KMS-11 (cell line): ENCODE data around the gene SETSIP.

Experiments
- H2AFZ ChIP-seq: fragments of 200-600 bp; sonication (generic); 2 replicates; pipeline ENCODE4 v1.6.1; 2016; ENCODE audit warnings: antibody characterized with exemption, mixed run types, low read depth
- H3K27ac ChIP-seq: fragments of 200-600 bp; sonication (generic); 2 replicates; pipeline ENCODE4 v1.6.1; 2016; ENCODE audit warnings: mild to moderate bottlenecking, mixed run types
- H3K27me3 ChIP-seq: fragments of 200-600 bp; sonication (generic); 2 replicates; pipeline ENCODE4 v1.6.1; 2017; ENCODE audit warnings: mild to moderate bottlenecking, low read depth, mixed run types, moderate library complexity; ENCODE audit not compliant: insufficient read depth
- H3K36me3 ChIP-seq: fragments of 200-600 bp; sonication (generic); 2 replicates; pipeline ENCODE4 v1.6.1; 2017; ENCODE audit warnings: mild to moderate bottlenecking, mixed run types; ENCODE audit not compliant: insufficient read depth
- H3K4me1 ChIP-seq: fragments of 200-600 bp; sonication (generic); 2 replicates; pipeline ENCODE4 v1.6.1; 2016; ENCODE audit warnings: mild to moderate bottlenecking, low read depth, mixed run types; ENCODE audit not compliant: poor library complexity, severe bottlenecking
- H3K4me2 ChIP-seq: fragments of 200-600 bp; sonication (generic); 2 replicates; pipeline ENCODE4 v1.7.0; 2016; ENCODE audit warnings: mild to moderate bottlenecking, mixed run types
- H3K4me3 ChIP-seq: fragments of 200-600 bp; sonication (generic); IDR thresholded peaks from 2 replicates; pipeline ENCODE4 v1.6.1; 2017; ENCODE audit warnings: low read depth, low read length, mixed read lengths; ENCODE audit not compliant: insufficient read depth
- H3K79me2 ChIP-seq: fragments of 200-600 bp; sonication (generic); 2 replicates; pipeline ENCODE4 v1.6.1; 2016; ENCODE audit warnings: low read depth, mixed run types; ENCODE audit not compliant: insufficient read depth
- H3K9ac ChIP-seq: fragments of 200-600 bp; sonication (generic); 2 replicates; pipeline ENCODE4 v1.6.1; 2016; ENCODE audit warnings: mild to moderate bottlenecking, mixed run types
- H4K20me1 ChIP-seq: fragments of 200-600 bp; sonication (generic); 2 replicates; pipeline ENCODE4 v1.6.1; 2016; ENCODE audit warnings: mild to moderate bottlenecking, mixed run types; ENCODE audit not compliant: insufficient read depth
- CTCF ChIP-seq: fragments of 200-600 bp; sonication (generic); conservative IDR thresholded peaks from 2 replicates; pipeline ENCODE4 v1.6.1; 2017; ENCODE audit warnings: low read depth, mild to moderate bottlenecking, antibody characterized with exemption, low read length, moderate library complexity, mixed read lengths

SETSIP gene

DNA sequence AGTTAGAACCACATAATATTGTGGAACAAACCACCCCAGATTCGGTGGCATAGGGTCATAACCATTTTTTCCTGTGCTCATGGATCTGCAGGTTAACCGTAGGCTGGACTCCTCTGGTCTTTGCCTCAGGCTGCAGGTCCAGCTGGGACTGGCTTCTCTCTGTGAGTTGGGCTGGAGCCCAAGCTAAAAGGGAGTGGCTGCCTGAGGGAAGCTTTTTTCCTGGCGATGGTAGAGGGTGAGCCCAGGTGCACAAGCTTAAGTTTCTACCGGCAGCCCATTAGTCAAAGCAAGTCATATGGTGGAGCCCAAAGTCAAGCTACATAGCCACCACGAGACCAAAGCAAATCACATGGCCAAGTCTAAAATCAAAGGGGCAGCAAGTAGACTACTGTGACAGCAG is 31.6 kb downstream of the SETSIP start:
- TF ChIP-seq CTCF, result no peak
- H3K27me3 ChIP-seq, result no peaks in the 10 kb centered on the region
- H3K36me3 ChIP-seq, result no peaks in the 10 kb centered on the region
- H3K4me3 ChIP-seq, result no peak overlapping the region
- H3K9ac ChIP-seq, result no peak overlapping the region
- H4K20me1 ChIP-seq, result no peaks in the 10 kb centered on the region
- H2AFZ ChIP-seq, result no peak overlapping the region
- no peaks in the 10 kb centered on the region for H3K79me2 ChIP-seq
- no peaks in the 10 kb centered on the region for H3K4me1 ChIP-seq
- H3K27ac ChIP-seq, result no peak overlapping the region
- H3K4me2 ChIP-seq, result no peak overlapping the region

DNA sequence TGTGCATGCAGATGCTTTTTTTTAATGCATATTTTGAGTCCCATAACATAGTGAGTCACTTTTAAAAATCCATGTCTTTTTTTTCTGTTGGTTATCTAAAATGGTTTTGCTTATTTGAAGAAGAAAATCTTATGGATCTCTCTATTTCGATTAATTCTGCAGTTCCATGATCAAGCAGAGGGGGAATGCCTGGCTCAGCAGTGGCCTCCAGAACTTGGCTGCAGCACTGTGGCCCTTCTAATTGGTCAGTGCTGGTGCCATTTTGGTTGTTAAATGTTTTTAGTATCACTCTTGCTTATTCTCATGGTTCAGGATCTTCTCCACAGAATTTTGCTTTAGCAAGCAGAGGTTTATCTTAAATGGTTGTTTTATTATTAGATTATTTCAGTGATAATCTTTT is 34.2 kb downstream of the SETSIP start:
- H3K4me1 ChIP-seq, result no peaks in the 10 kb centered on the region
- H4K20me1 ChIP-seq, result no peaks in the 10 kb centered on the region
- TF ChIP-seq CTCF, result no peak
- H3K27ac ChIP-seq, result no peak overlapping the region
- no peak overlapping the region for H3K9ac ChIP-seq
- H3K27me3 ChIP-seq, result no peaks in the 10 kb centered on the region
- no peaks in the 10 kb centered on the region for H3K79me2 ChIP-seq
- no peak overlapping the region for H3K4me2 ChIP-seq
- H3K4me3 ChIP-seq, result no peak overlapping the region
- H2AFZ ChIP-seq, result no peak overlapping the region
- H3K36me3 ChIP-seq, result no peaks in the 10 kb centered on the region

GRCh38 chr1:92038695-92039346 is 36.4 kb downstream of the SETSIP start:
- no peak overlapping the region for H3K9ac ChIP-seq
- no peaks in the 10 kb centered on the region for H3K79me2 ChIP-seq
- no peaks in the 10 kb centered on the region for H3K27me3 ChIP-seq
- H2AFZ ChIP-seq, result no peak overlapping the region
- no peaks in the 10 kb centered on the region for H4K20me1 ChIP-seq
- TF ChIP-seq CTCF, result no peak
- H3K4me1 ChIP-seq, result no peaks in the 10 kb centered on the region
- no peaks in the 10 kb centered on the region for H3K36me3 ChIP-seq
- H3K4me3 ChIP-seq, result no peak overlapping the region
- H3K4me2 ChIP-seq, result no peak overlapping the region
- H3K27ac ChIP-seq, result no peak overlapping the region

DNA sequence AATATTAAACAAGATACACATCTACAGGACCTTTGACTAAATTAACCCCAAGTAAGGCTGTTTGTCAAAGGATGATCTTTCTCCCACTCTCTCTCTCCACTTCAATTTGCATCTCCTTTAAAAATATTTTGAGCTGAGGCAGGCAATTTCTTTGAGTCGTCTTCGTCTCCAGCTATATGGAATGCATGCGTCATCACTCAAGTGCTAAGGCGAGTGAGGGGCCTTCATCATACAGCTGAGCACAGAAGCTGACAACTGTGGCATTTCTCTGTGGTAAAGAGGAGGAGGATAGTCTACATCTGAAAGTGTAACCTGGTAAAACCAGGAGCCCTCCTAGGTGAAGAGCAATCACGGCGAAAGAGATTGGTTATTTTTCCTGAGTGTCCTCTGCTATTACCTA is 37.8 kb downstream of the SETSIP start:
- Histone ChIP-seq H3K4me1 (no peaks in the 10 kb centered on the region), H3K79me2 (no peaks in the 10 kb centered on the region), H3K4me3 (no peak overlapping the region), H3K36me3 (no peaks in the 10 kb centered on the region), H2AFZ (no peak overlapping the region), H3K27me3 (no peaks in the 10 kb centered on the region), H3K9ac (no peak overlapping the region), H3K4me2 (no peak overlapping the region), H3K27ac (no peak overlapping the region), H4K20me1 (no peaks in the 10 kb centered on the region)
- TF ChIP-seq CTCF, result no peak
